Measurements from ENCODE around the gene SLC13A3. TPM values are rescaled to one million over a fixed set of nuclear protein-coding genes. Genes with fewer than 3 reads are reported as not detected.

Gene SLC13A3
- total RNA-seq, 2 donors from 2014 or later, result 0.37 to 1.5 TPM

DNA sequence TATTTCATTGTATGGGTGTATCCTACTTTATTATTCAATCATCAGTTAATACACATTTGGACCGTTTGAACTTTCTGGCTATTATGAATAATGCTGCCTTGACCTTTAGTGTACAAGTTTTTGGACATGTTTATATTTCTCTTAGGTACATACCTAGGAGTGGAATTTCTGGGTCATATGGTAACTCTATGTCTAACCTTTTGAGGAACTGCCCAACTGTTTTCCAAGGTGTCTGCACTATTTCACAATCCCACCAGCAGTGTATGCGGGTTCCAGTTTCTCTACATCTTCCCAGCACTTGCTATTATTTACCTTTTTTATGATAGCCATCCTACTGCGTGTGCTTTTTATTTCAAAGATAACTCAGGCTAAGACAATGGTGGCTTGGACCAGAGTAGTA, 14.3 kb upstream of the SLC13A3 start:
- TF ChIP-seq CTCF (IDR thresholded peaks at IDR 0.05), result no peak
- Histone ChIP-seq H3K9me3 (peaks cover 0 to 15% of the 10 kb centered on the region in 2 donors), H3K4me3 (no peak overlapping the region), H3K4me1 (no peaks in the 10 kb centered on the region), H3K27ac (no peak overlapping the region), H3K36me3 (no peaks in the 10 kb centered on the region), H3K27me3 (no peaks in the 10 kb centered on the region)
- no peak for DNase-seq (ENCODE audit: low spot score)

- H3K27ac ChIP-seq, result no peak overlapping the region
- TF ChIP-seq CTCF (IDR thresholded peaks at IDR 0.05), result no peak
- H3K36me3 ChIP-seq, result no peaks in the 10 kb centered on the region
- H3K27me3 ChIP-seq, result no peaks in the 10 kb centered on the region
- no peak for DNase-seq (ENCODE audit: low spot score)
- H3K4me1 ChIP-seq, result no peaks in the 10 kb centered on the region
- no peak overlapping the region for H3K4me3 ChIP-seq
- peaks cover 0 to 9% of the 10 kb centered on the region in 2 donors for H3K9me3 ChIP-seq
These were observed 12.3 kb upstream of the SLC13A3 start for GRCh38 chr20:46663531-46663930.

DNA sequence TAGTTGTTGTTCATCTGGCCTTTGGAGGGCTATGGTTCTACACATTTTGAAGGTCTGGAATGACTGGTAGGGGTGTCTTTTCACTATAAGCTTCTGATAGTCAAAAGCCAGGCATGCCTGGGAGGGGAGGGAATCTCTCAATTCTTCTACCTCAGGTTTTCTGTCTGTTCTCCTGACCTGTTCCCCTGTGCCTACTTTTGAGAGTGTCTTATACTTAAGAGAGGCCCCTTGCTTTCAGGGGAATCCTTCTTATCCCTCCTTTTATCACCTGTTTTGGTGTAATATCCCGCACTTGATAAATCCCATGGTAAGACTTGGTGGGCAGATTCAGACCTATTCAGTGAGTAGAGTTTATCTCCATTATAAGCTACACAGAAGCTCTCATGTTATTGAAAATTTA, 10.4 kb upstream of the SLC13A3 start:
- Histone ChIP-seq H3K27ac (no peak overlapping the region), H3K9me3 (peaks cover 0 to 9% of the 10 kb centered on the region in 2 donors), H3K4me1 (no peaks in the 10 kb centered on the region), H3K27me3 (no peaks in the 10 kb centered on the region), H3K4me3 (no peak overlapping the region), H3K36me3 (no peaks in the 10 kb centered on the region)
- TF ChIP-seq CTCF (IDR thresholded peaks at IDR 0.05), result no peak
- DNase-seq (ENCODE audit: low spot score), result no peak

- Histone ChIP-seq H3K9me3 (peaks cover 0 to 9% of the 10 kb centered on the region in 2 donors), H3K4me1 (no peaks in the 10 kb centered on the region), H3K4me3 (no peak overlapping the region), H3K27ac (no peak overlapping the region), H3K36me3 (no peaks in the 10 kb centered on the region), H3K27me3 (no peaks in the 10 kb centered on the region)
- DNase-seq (ENCODE audit: low spot score), result no peak
- no peak for TF ChIP-seq CTCF (IDR thresholded peaks at IDR 0.05)
These were observed 9.2 kb upstream of the SLC13A3 start for GRCh38 chr20:46660487-46660886.

GRCh38 chr20:46657618-46658017, 6.4 kb upstream of the SLC13A3 start:
- Histone ChIP-seq H3K9me3 (peaks cover 0 to 9% of the 10 kb centered on the region in 2 donors), H3K4me3 (no peak overlapping the region), H3K4me1 (no peaks in the 10 kb centered on the region), H3K36me3 (no peaks in the 10 kb centered on the region), H3K27me3 (no peaks in the 10 kb centered on the region), H3K27ac (no peak overlapping the region)
- no peak for TF ChIP-seq CTCF (IDR thresholded peaks at IDR 0.05)
- DNase-seq (ENCODE audit: low spot score), result no peak

DNA sequence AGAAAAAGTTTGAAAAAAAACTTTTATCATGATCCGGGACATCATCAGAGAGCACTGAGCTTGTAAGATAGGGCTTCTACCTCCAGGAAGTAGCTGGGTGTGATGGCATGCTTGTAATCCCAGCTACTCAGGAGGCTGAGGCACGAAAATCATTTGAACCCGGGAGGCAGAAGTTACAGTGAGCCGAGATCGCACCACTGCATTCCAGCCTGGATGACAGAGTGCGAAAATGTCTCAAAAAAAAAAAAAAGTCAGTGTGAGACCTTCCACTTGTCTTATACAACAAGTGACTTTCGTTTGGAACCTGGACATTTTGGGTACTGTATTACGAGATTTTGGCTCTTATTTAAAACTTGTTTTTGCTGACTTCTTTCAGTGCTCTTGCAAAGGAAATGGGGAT, 5.9 kb upstream of the SLC13A3 start:
- Histone ChIP-seq H3K27ac (no peak overlapping the region), H3K36me3 (no peaks in the 10 kb centered on the region), H3K9me3 (peaks cover 0 to 9% of the 10 kb centered on the region in 2 donors), H3K27me3 (no peaks in the 10 kb centered on the region), H3K4me1 (no peaks in the 10 kb centered on the region), H3K4me3 (no peak overlapping the region)
- TF ChIP-seq CTCF (IDR thresholded peaks at IDR 0.05), result no peak
- no peak for DNase-seq (ENCODE audit: low spot score)
